Measurements from ENCODE around the gene GOT2.
A peak's percentile ranks its signal among the peaks of the same experiment; 100 is the strongest.
"Not testable (repeated sequence)": the region's sequence is repeated elsewhere in the genome, so short reads cannot be mapped to it uniquely, and the experiment has no call there.

The GOT2 gene

GRCh38 chr16:58692450-58692849 is 41.7 kb downstream of the GOT2 start:
- no peak for DNase-seq (ENCODE audit: extremely low spot score)
- ChIA-PET CTCF (no interaction called here), POLR2A (no interaction called here)
- TF ChIP-seq L3MBTL2 (conservative IDR thresholded peaks at IDR 0.05) (no peak), FOXM1 (IDR thresholded peaks at IDR 0.05; ENCODE audit: borderline replicate concordance) (no peak), FOXA1 (IDR thresholded peaks at IDR 0.05) (no peak), ARNT (IDR thresholded peaks at IDR 0.05) (no peak), SUZ12 (IDR thresholded peaks at IDR 0.05) (no peak), LEF1 (IDR thresholded peaks at IDR 0.05; ENCODE audit: borderline replicate concordance) (no peak), BHLHE40 (IDR thresholded peaks at IDR 0.05; ENCODE audit: borderline replicate concordance) (no peak), ELF4 (IDR thresholded peaks at IDR 0.05) (no peak), TARDBP (IDR thresholded peaks at IDR 0.05) (no peak), FOXK2 (IDR thresholded peaks at IDR 0.05) (no peak), PKNOX1 (IDR thresholded peaks at IDR 0.05) (no peak), ZNF384 (IDR thresholded peaks at IDR 0.05) (no peak), HDGF (IDR thresholded peaks at IDR 0.05; ENCODE audit: borderline replicate concordance) (no peak), CTBP1 (IDR thresholded peaks at IDR 0.05; ENCODE audit: borderline replicate concordance) (no peak), NFRKB (IDR thresholded peaks at IDR 0.05) (no peak)

- POLR2A ChIA-PET; DNase-seq (ENCODE audit: extremely low spot score); CTCF ChIA-PET: not testable (repeated sequence)
These were observed 47.0 kb downstream of the GOT2 start for GRCh38 chr16:58686985-58687706.

- TF ChIP-seq ARNT (IDR thresholded peaks at IDR 0.05) = no peak
- no peak for TF ChIP-seq L3MBTL2 (conservative IDR thresholded peaks at IDR 0.05)
- TF ChIP-seq CTBP1 (IDR thresholded peaks at IDR 0.05; ENCODE audit: borderline replicate concordance) = no peak
- no peak for TF ChIP-seq SUZ12 (IDR thresholded peaks at IDR 0.05)
- ChIA-PET CTCF (interaction anchor here (1.1 kb wide), 1 partner anchor 71 kb away, joined by 5 read pairs; no protein-coding TSS in a partner anchor), POLR2A (interaction anchor here (0.8 to 1.7 kb wide), 5 partner anchors 12 to 71 kb away, joined by 3 to 6 read pairs (median 5); no protein-coding TSS in a partner anchor)
- no peak for DNase-seq (ENCODE audit: extremely low spot score)
These were observed 49.0 kb downstream of the GOT2 start for GRCh38 chr16:58685084-58685449.

- peak; percentile 95 for DNase-seq (ENCODE audit: extremely low spot score)
- CTCF ChIA-PET = interaction anchor here (1.1 kb wide), 1 partner anchor 72 kb away, joined by 5 read pairs; no protein-coding TSS in a partner anchor
- POLR2A ChIA-PET = interaction anchor here (0.8 to 1.7 kb wide), 6 partner anchors 13 to 72 kb away, joined by 3 to 6 read pairs (median 4); partner anchors contain the start of gene GOT2
- TF ChIP-seq BHLHE40 (IDR thresholded peaks at IDR 0.05; ENCODE audit: borderline replicate concordance) (no peak), ELF4 (IDR thresholded peaks at IDR 0.05) (peak; percentile 46; the same call in 1 of the 2 replicates), L3MBTL2 (conservative IDR thresholded peaks at IDR 0.05) (peak; percentile 45; the same call in 1 of the 2 replicates), TARDBP (IDR thresholded peaks at IDR 0.05) (no peak)
These were observed 49.6 kb downstream of the GOT2 start, which contains the start of gene SLC38A7 for GRCh38 chr16:58684354-58685083. Gene SLC38A7 (minus strand): TSS chr16:58684770. CDS start chr16:58680126, 4,644 bp downstream.

GRCh38 chr16:58684001-58684353 is 50.1 kb downstream of the GOT2 start:
- ChIA-PET POLR2A (interaction anchor here (1.0 to 1.7 kb wide), 5 partner anchors 13 to 72 kb away, joined by 3 to 6 read pairs (median 5); partner anchors contain the start of gene GOT2), CTCF (interaction anchor here (1.1 kb wide), 1 partner anchor 72 kb away, joined by 5 read pairs; no protein-coding TSS in a partner anchor)
- DNase-seq (ENCODE audit: extremely low spot score) = no peak
- TF ChIP-seq HDGF (IDR thresholded peaks at IDR 0.05; ENCODE audit: borderline replicate concordance) (no peak), TARDBP (IDR thresholded peaks at IDR 0.05) (no peak), BHLHE40 (IDR thresholded peaks at IDR 0.05; ENCODE audit: borderline replicate concordance) (no peak), SP1 (IDR thresholded peaks at IDR 0.05) (no peak), ARNT (IDR thresholded peaks at IDR 0.05) (no peak), SUZ12 (IDR thresholded peaks at IDR 0.05) (no peak), L3MBTL2 (conservative IDR thresholded peaks at IDR 0.05) (no peak), PKNOX1 (IDR thresholded peaks at IDR 0.05) (no peak), FOXA1 (IDR thresholded peaks at IDR 0.05) (no peak), FOXM1 (IDR thresholded peaks at IDR 0.05; ENCODE audit: borderline replicate concordance) (no peak), ZNF384 (IDR thresholded peaks at IDR 0.05) (no peak), ELF4 (IDR thresholded peaks at IDR 0.05) (no peak), LEF1 (IDR thresholded peaks at IDR 0.05; ENCODE audit: borderline replicate concordance) (no peak), NFRKB (IDR thresholded peaks at IDR 0.05) (no peak), CTBP1 (IDR thresholded peaks at IDR 0.05; ENCODE audit: borderline replicate concordance) (no peak)

GRCh38 chr16:58679763-58680162 is 54.4 kb downstream of the GOT2 start:
- ChIA-PET POLR2A (no interaction called here), CTCF (interaction anchor here (1.8 kb wide), 1 partner anchor 77 kb away, joined by 4 read pairs; no protein-coding TSS in a partner anchor)
- DNase-seq (ENCODE audit: extremely low spot score) = no peak
- TF ChIP-seq L3MBTL2 (conservative IDR thresholded peaks at IDR 0.05) = no peak
- TF ChIP-seq PKNOX1 (IDR thresholded peaks at IDR 0.05) = no peak
- no peak for TF ChIP-seq SP1 (IDR thresholded peaks at IDR 0.05)
